Lower lobe of right lung (tissue), 2 donors: ENCODE data around the gene KLHL4. TPM values are rescaled to one million over a fixed set of nuclear protein-coding genes. Genes with fewer than 3 reads are reported as not detected.

Source experiments
- ATAC-seq, 2 donors: fragments of 200-7000 bp; cut with Tn5 transposase; one replicate each; pipeline ENCODE4 v1.9.1; 2020 to 2022; ENCODE audit warnings: mild to moderate bottlenecking in 2 of 2, moderate library complexity in 2 of 2
- DNase-seq: peaks from one replicate; pipeline ENCODE4 v3.0.0-alpha.2; 2020
- H3K27ac ChIP-seq: fragments of 200-600 bp; one replicate; pipeline ENCODE4 v1.8.0; 2022
- H3K27me3 ChIP-seq: fragments of 200-600 bp; one replicate; pipeline ENCODE4 v1.8.0; 2022; ENCODE audit warnings: low read depth
- H3K36me3 ChIP-seq: fragments of 200-600 bp; one replicate; pipeline ENCODE4 v1.8.0; 2022; ENCODE audit warnings: mild to moderate bottlenecking
- H3K4me1 ChIP-seq: fragments of 200-600 bp; one replicate; pipeline ENCODE4 v1.8.0; 2022
- H3K4me3 ChIP-seq: fragments of 200-600 bp; one replicate; pipeline ENCODE4 v1.8.0; 2022; ENCODE audit warnings: mild to moderate bottlenecking
- H3K9me3 ChIP-seq: fragments of 200-600 bp; one replicate; pipeline ENCODE4 v1.8.0; 2022
- CTCF ChIP-seq: fragments of 200-600 bp; IDR thresholded peaks from one replicate; pipeline ENCODE4 v1.8.0; 2022; ENCODE audit warnings: antibody characterized with exemption, mild to moderate bottlenecking
- intact Hi-C: fragments of 100-400 bp; cut with DNase I; formaldehyde crosslinking; loops from one replicate; pipeline ENCODE4 v1.11.0; 2022
- total RNA-seq: library from RNA; stranded (reverse); fragmentation: NEBNext Ultra II Directional; extraction: Animal tissue kit (Norgen Biotek cat#: 25700); gene quantifications from one replicate; pipeline ENCODE4 v1.2.1, GENCODE V29; 2021
- donor health status: DM: no; HTN: yes; CAD: no; lungs with severe emphysema.

The KLHL4 gene
- total RNA-seq, 1 donor from 2014 or later = 1.6 TPM

- H3K9me3 ChIP-seq = no peaks in the 10 kb centered on the region
- ATAC-seq = no peak
- H3K27ac ChIP-seq = no peak overlapping the region
- DNase-seq = no peak
- no peaks in the 10 kb centered on the region for H3K36me3 ChIP-seq
- intact Hi-C loops = no loop called here
- H3K4me3 ChIP-seq = no peak overlapping the region
- H3K4me1 ChIP-seq = no peaks in the 10 kb centered on the region
- TF ChIP-seq CTCF = no peak
- no peaks in the 10 kb centered on the region for H3K27me3 ChIP-seq
Measured at GRCh38 chrX:87516717-87517121, 883 bp upstream of the KLHL4 start.

GRCh38 chrX:87518504-87518903 is 902 bp downstream of the KLHL4 start:
- TF ChIP-seq CTCF = no peak
- no peak for DNase-seq
- intact Hi-C loops = no loop called here
- no peaks in the 10 kb centered on the region for H3K27me3 ChIP-seq
- no peaks in the 10 kb centered on the region for H3K36me3 ChIP-seq
- peak overlapping the region; percentile 29 for H3K4me3 ChIP-seq
- no peaks in the 10 kb centered on the region for H3K9me3 ChIP-seq
- no peaks in the 10 kb centered on the region for H3K4me1 ChIP-seq
- ATAC-seq = no peak
- H3K27ac ChIP-seq = no peak overlapping the region

GRCh38 chrX:87525771-87526229 is 8.2 kb downstream of the KLHL4 start:
- Histone ChIP-seq H3K36me3 (no peaks in the 10 kb centered on the region), H3K4me1 (no peaks in the 10 kb centered on the region), H3K4me3 (no peak overlapping the region), H3K27me3 (no peaks in the 10 kb centered on the region), H3K27ac (no peak overlapping the region), H3K9me3 (no peaks in the 10 kb centered on the region)
- DNase-seq (no peak), ATAC-seq (no peak)
- TF ChIP-seq CTCF = no peak
- intact Hi-C loops = no loop called here

GRCh38 chrX:87526281-87526680 is 8.7 kb downstream of the KLHL4 start:
- no peak for DNase-seq
- Histone ChIP-seq H3K36me3 (no peaks in the 10 kb centered on the region), H3K4me3 (no peak overlapping the region), H3K27me3 (no peaks in the 10 kb centered on the region), H3K27ac (no peak overlapping the region), H3K9me3 (no peaks in the 10 kb centered on the region), H3K4me1 (no peaks in the 10 kb centered on the region)
- TF ChIP-seq CTCF = no peak
- no peak for ATAC-seq
- intact Hi-C loops = no loop called here

- Histone ChIP-seq H3K9me3 (no peaks in the 10 kb centered on the region), H3K4me3 (no peak overlapping the region), H3K27me3 (no peaks in the 10 kb centered on the region), H3K27ac (no peak overlapping the region), H3K36me3 (no peaks in the 10 kb centered on the region), H3K4me1 (no peaks in the 10 kb centered on the region)
- no peak for TF ChIP-seq CTCF
- DNase-seq (no peak), ATAC-seq (no peak)
- intact Hi-C loops = no loop called here
Measured at GRCh38 chrX:87528487-87528886, 10.9 kb downstream of the KLHL4 start.

- TF ChIP-seq CTCF = no peak
- H3K27me3 ChIP-seq = no peaks in the 10 kb centered on the region
- intact Hi-C loops = no loop called here
- H3K27ac ChIP-seq = no peak overlapping the region
- no peaks in the 10 kb centered on the region for H3K9me3 ChIP-seq
- DNase-seq (no peak), ATAC-seq (no peak)
- no peak overlapping the region for H3K4me3 ChIP-seq
- no peaks in the 10 kb centered on the region for H3K36me3 ChIP-seq
- H3K4me1 ChIP-seq = no peaks in the 10 kb centered on the region
Measured at GRCh38 chrX:87571964-87572363, 54.4 kb downstream of the KLHL4 start.
